Kidney epithelial cell (primary cell): ENCODE data around the gene NASP. TPM values are rescaled to one million over a fixed set of nuclear protein-coding genes. Genes with fewer than 3 reads are reported as not detected.
A peak's percentile ranks its signal among the peaks of the same experiment; 100 is the strongest.

Source experiments
- DNase-seq: peaks from one replicate; pipeline ENCODE4 v3.0.0-alpha.2; 2010; ENCODE audit warnings: low read depth
- H3K27me3 ChIP-seq: 2 replicates; pipeline ENCODE4 v1.6.0; 2011; ENCODE audit warnings: low read length; ENCODE audit not compliant: control insufficient read depth, insufficient read depth
- H3K36me3 ChIP-seq: 2 replicates; pipeline ENCODE4 v1.5.1; 2011; ENCODE audit warnings: low read length; ENCODE audit not compliant: control insufficient read depth, insufficient read depth
- H3K4me3 ChIP-seq: 2 replicates; pipeline ENCODE4 v1.5.1; 2011; ENCODE audit warnings: low read depth, mild to moderate bottlenecking, control low read depth, low read length
- total RNA-seq: library from RNA; depleted of rRNA; stranded (reverse); fragments of >200 nt; gene quantifications from 2 replicates; pipeline ENCODE4 v1.2.3, GENCODE V29; 2015
- TF ChIP-seq, protein P1 (sequence below): IDR thresholded peaks from 2 replicates; pipeline ENCODE4 v1.5.1; 2011; ENCODE audit warnings: mild to moderate bottlenecking, moderate library complexity, low read length, control low read depth, inconsistent platforms; ENCODE audit not compliant: insufficient read depth, poor library complexity, severe bottlenecking

Gene NASP
- total RNA-seq, 1 donor from 2014 or later = 45.3 TPM

DNA sequence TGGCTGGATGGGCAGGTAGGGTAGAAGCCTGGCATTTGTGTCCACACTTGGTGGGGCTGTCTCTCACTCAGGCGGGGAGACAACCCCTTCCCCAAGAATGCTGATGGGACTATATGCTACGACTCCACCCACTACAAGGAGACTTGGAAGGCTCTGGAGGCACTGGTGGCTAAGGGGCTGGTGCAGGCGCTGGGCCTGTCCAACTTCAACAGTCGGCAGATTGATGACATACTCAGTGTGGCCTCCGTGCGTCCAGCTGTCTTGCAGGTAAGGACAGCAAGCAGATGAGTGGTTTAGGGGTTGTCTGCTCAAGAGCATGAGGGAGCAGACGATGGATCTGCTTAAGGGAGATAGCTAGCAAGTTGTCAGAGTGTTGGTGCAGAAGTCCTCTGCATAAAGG, 15.9 kb upstream of the NASP start:
- H3K36me3 ChIP-seq = peaks cover 2% of the 10 kb centered on the region
- TF ChIP-seq, protein P1, sequence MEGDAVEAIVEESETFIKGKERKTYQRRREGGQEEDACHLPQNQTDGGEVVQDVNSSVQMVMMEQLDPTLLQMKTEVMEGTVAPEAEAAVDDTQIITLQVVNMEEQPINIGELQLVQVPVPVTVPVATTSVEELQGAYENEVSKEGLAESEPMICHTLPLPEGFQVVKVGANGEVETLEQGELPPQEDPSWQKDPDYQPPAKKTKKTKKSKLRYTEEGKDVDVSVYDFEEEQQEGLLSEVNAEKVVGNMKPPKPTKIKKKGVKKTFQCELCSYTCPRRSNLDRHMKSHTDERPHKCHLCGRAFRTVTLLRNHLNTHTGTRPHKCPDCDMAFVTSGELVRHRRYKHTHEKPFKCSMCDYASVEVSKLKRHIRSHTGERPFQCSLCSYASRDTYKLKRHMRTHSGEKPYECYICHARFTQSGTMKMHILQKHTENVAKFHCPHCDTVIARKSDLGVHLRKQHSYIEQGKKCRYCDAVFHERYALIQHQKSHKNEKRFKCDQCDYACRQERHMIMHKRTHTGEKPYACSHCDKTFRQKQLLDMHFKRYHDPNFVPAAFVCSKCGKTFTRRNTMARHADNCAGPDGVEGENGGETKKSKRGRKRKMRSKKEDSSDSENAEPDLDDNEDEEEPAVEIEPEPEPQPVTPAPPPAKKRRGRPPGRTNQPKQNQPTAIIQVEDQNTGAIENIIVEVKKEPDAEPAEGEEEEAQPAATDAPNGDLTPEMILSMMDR = no peak
- H3K4me3 ChIP-seq = no peak overlapping the region
- no peak for DNase-seq
- H3K27me3 ChIP-seq = no peaks in the 10 kb centered on the region

DNA sequence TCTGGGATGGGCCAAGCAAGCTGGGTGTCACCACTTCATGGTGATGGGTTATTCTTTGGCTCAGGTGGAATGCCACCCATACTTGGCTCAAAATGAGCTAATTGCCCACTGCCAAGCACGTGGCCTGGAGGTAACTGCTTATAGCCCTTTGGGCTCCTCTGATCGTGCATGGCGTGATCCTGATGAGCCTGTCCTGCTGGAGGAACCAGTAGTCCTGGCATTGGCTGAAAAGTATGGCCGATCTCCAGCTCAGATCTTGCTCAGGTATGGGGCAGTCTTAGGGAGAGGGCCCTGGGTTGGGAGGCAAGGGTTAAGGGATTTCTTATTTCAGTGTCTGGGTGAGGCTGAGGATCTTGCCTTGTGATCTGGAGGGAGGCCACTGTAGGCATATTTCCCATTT, 15.4 kb upstream of the NASP start:
- no peaks in the 10 kb centered on the region for H3K27me3 ChIP-seq
- no peak overlapping the region for H3K4me3 ChIP-seq
- DNase-seq = no peak
- H3K36me3 ChIP-seq = peaks cover 2% of the 10 kb centered on the region
- TF ChIP-seq, protein P1 = no peak

DNA sequence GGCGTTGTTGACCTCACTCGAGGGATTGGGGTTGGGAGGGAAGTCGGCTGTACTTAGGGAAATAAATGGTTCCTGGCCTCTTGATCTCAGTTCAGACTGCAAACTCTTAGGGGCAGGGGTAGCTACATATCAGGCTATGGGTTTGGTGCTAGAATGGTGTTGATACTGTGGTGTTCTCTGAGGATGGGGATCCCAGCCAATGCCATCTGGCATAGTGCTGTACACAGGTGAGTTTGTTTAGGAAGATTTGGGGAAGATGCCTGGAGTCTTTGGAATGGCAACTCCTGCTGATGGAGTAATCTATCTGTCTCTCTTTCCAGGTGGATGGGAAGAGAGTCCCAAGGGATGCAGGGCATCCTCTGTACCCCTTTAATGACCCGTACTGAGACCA, 14.3 kb upstream of the NASP start:
- Histone ChIP-seq H3K27me3 (no peaks in the 10 kb centered on the region), H3K36me3 (peaks cover 2% of the 10 kb centered on the region), H3K4me3 (no peak overlapping the region)
- DNase-seq = no peak
- TF ChIP-seq, protein P1 = no peak

DNA sequence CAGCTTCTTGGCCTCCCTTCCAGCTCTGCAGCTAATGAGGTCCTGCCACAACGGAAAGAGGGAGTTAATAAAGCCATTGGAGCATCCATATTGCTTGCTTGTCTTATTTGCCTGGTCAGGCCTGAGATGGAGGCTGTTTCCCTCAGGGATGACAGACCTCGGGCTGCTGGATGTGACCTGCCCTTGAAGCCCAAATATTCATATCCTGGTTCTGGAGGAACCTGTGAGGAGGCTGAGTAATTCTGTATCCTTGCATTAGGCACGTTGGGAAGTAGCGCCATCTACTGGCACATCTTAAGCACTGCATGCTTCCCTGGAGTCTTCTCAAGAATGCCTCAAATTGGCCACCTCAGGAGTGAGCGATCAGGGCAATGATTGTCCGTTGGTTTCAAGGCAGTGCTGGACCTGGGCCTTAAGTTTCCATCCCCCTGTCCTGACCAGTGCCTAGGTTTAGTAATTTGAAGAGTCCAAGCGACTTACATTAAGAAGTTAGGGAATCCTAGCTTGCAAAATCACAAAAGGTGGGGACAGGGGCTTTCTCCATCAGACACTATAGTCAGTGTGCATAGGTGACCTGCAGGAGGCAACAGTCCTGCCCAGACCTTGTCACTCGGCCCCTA, 13.8 kb upstream of the NASP start:
- Histone ChIP-seq H3K4me3 (no peak overlapping the region), H3K36me3 (peaks cover 2% of the 10 kb centered on the region), H3K27me3 (no peaks in the 10 kb centered on the region)
- TF ChIP-seq, protein P1 = peak; percentile 94
- no peak for DNase-seq

DNA sequence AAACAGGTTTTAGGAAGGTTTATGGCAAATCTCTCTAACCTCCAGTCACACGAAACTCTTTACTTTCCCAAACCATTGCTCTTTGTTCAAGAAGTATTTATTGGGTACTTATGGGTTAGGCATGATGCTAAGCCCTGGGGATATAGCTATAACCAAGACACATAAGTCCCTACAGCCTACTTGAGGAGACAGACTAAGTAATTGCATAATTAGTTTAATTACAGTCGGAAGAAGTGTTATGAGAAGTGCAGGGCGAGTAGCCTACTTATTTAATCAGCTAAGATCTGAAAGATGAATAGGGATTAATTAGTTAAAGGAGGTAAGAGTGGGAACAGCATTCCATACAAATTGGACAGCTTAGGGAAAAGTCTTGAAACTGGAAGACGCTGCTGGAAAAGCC, 13.2 kb upstream of the NASP start:
- H3K27me3 ChIP-seq = no peaks in the 10 kb centered on the region
- TF ChIP-seq, protein P1 = no peak
- no peak overlapping the region for H3K4me3 ChIP-seq
- DNase-seq = no peak
- peaks cover 2% of the 10 kb centered on the region for H3K36me3 ChIP-seq

DNA sequence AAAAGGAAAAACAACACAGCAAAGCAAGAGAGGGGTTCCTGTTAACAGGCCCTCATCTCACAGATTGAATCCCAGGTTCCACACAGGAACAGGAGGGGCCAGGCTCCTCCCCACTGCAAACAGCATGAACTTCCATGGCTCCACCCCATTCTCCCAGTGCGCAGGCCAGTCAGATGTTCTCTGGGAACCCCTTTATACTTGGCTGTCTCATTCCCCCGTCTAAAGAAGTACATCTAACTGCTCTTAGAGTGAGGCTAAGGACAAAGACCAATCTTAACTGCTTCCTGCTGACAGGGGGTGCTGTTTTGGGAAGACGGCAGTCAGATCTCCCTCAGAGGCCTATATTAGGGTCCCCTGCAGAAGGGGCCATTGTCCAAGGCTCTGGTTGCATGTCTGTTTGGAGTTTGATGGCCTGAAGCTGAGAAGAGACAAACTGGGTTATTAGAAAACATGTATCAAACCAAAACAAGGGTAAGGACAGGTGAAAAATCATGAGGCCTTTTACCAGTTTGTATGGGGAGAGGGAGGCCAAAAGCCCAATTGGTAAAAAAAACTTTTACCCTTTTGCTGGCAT, 10.5 kb upstream of the NASP start:
- Histone ChIP-seq H3K27me3 (no peaks in the 10 kb centered on the region), H3K36me3 (peaks cover 2% of the 10 kb centered on the region), H3K4me3 (no peak overlapping the region)
- DNase-seq = no peak
- TF ChIP-seq, protein P1 = no peak
